Kidney epithelial cell (primary cell): ENCODE measurements around the gene EFCAB6. TPM values are rescaled to one million over a fixed set of nuclear protein-coding genes. Genes with fewer than 3 reads are reported as not detected.

Source experiments
- DNase-seq: peaks from one replicate; pipeline ENCODE4 v3.0.0-alpha.2; 2010; ENCODE audit warnings: low read depth
- H3K27me3 ChIP-seq: 2 replicates; pipeline ENCODE4 v1.6.0; 2011; ENCODE audit warnings: low read length; ENCODE audit not compliant: control insufficient read depth, insufficient read depth
- H3K36me3 ChIP-seq: 2 replicates; pipeline ENCODE4 v1.5.1; 2011; ENCODE audit warnings: low read length; ENCODE audit not compliant: control insufficient read depth, insufficient read depth
- H3K4me3 ChIP-seq: 2 replicates; pipeline ENCODE4 v1.5.1; 2011; ENCODE audit warnings: low read depth, mild to moderate bottlenecking, control low read depth, low read length
- CTCF ChIP-seq: IDR thresholded peaks from 2 replicates; pipeline ENCODE4 v1.5.1; 2011; ENCODE audit warnings: mild to moderate bottlenecking, moderate library complexity, low read length, control low read depth, inconsistent platforms; ENCODE audit not compliant: insufficient read depth, poor library complexity, severe bottlenecking
- total RNA-seq: library from RNA; depleted of rRNA; stranded (reverse); fragments of >200 nt; gene quantifications from 2 replicates; pipeline ENCODE4 v1.2.3, GENCODE V29; 2015

EFCAB6 gene
- total RNA-seq, 1 donor from 2014 or later: 2.3 TPM

GRCh38 chr22:43564859-43565258, 247.2 kb downstream of the EFCAB6 start:
- Histone ChIP-seq H3K4me3 (no peak overlapping the region), H3K36me3 (no peaks in the 10 kb centered on the region), H3K27me3 (no peaks in the 10 kb centered on the region)
- DNase-seq: no peak
- no peak for TF ChIP-seq CTCF

GRCh38 chr22:43563571-43563970, 248.5 kb downstream of the EFCAB6 start:
- Histone ChIP-seq H3K27me3 (no peaks in the 10 kb centered on the region), H3K4me3 (no peak overlapping the region), H3K36me3 (no peaks in the 10 kb centered on the region)
- DNase-seq: no peak
- TF ChIP-seq CTCF: no peak

- Histone ChIP-seq H3K27me3 (no peaks in the 10 kb centered on the region), H3K4me3 (no peak overlapping the region), H3K36me3 (no peaks in the 10 kb centered on the region)
- TF ChIP-seq CTCF: no peak
- DNase-seq: no peak
Observed at GRCh38 chr22:43562843-43563242, 249.3 kb downstream of the EFCAB6 start.

GRCh38 chr22:43561415-43562178, 250.5 kb downstream of the EFCAB6 start:
- no peak for TF ChIP-seq CTCF
- Histone ChIP-seq H3K36me3 (no peaks in the 10 kb centered on the region), H3K4me3 (no peak overlapping the region), H3K27me3 (no peaks in the 10 kb centered on the region)
- no peak for DNase-seq

- Histone ChIP-seq H3K27me3 (no peaks in the 10 kb centered on the region), H3K36me3 (no peaks in the 10 kb centered on the region), H3K4me3 (no peak overlapping the region)
- no peak for TF ChIP-seq CTCF
- DNase-seq: no peak
Observed at GRCh38 chr22:43560651-43561050, 251.5 kb downstream of the EFCAB6 start.
